Islet precursor cell (in vitro differentiated cells): ENCODE data around the gene PPM1F.

ENCODE experiments used
- DNase-seq: peaks from one replicate; pipeline ENCODE4 v3.0.0-alpha.2; 2018

The PPM1F gene

GRCh38 chr22:21952586-21953571 is at the start of gene PPM1F:
Gene PPM1F (minus strand): TSS chr22:21952848. CDS start chr22:21946048, 6,800 bp downstream.
- DNase-seq, result peak; percentile 91

GRCh38 chr22:22001664-22002525 is 49.2 kb upstream of the PPM1F start:
- no peak for DNase-seq

GRCh38 chr22:21998595-21999247 is 46.1 kb upstream of the PPM1F start:
- DNase-seq, result no peak

GRCh38 chr22:21996175-21996720 is 43.6 kb upstream of the PPM1F start:
- no peak for DNase-seq

- no peak for DNase-seq
Measured at GRCh38 chr22:21995660-21996059, 43.0 kb upstream of the PPM1F start.

- no peak for DNase-seq
Measured at GRCh38 chr22:21994881-21995444, 42.3 kb upstream of the PPM1F start.

GRCh38 chr22:21992593-21993237 is 40.1 kb upstream of the PPM1F start:
- DNase-seq, result no peak

GRCh38 chr22:21991774-21992173 is 39.1 kb upstream of the PPM1F start:
- DNase-seq, result no peak

GRCh38 chr22:21991304-21991596 is 38.6 kb upstream of the PPM1F start:
- no peak for DNase-seq

GRCh38 chr22:21990445-21991303 is 38.0 kb upstream of the PPM1F start:
- DNase-seq, result no peak

GRCh38 chr22:21989049-21989448 is 36.4 kb upstream of the PPM1F start:
- no peak for DNase-seq

- no peak for DNase-seq
Measured at GRCh38 chr22:21985214-21985613, 32.6 kb upstream of the PPM1F start.

GRCh38 chr22:21984793-21985192 is 32.1 kb upstream of the PPM1F start:
- peak; percentile 78 for DNase-seq

- peak; percentile 84 for DNase-seq
Measured at GRCh38 chr22:21982338-21982965, 29.8 kb upstream of the PPM1F start, which contains the start of gene TOP3B. Gene TOP3B (minus strand): TSS chr22:21982787. CDS start chr22:21975709, 7,078 bp downstream.

- DNase-seq, result no peak
Measured at GRCh38 chr22:21981874-21982273, 29.2 kb upstream of the PPM1F start.

GRCh38 chr22:21980547-21980946 is 27.9 kb upstream of the PPM1F start:
- peak; percentile 17 for DNase-seq

GRCh38 chr22:21978564-21979386 is 26.1 kb upstream of the PPM1F start:
- no peak for DNase-seq

GRCh38 chr22:21977814-21978213 is 25.2 kb upstream of the PPM1F start:
- no peak for DNase-seq

GRCh38 chr22:21975854-21976345 is 23.3 kb upstream of the PPM1F start:
- DNase-seq, result no peak
